Measurements from ENCODE around the gene SPAG9. TPM values are rescaled to one million over a fixed set of nuclear protein-coding genes. Genes with fewer than 3 reads are reported as not detected.

The SPAG9 gene
- total and polyA plus RNA-seq, 2 experiments from 2014 or later, result 26.5 to 82.7 TPM

GRCh38 chr17:50972577-50972976, 148.1 kb downstream of the SPAG9 start:
- no peaks in the 10 kb centered on the region for H3K36me3 ChIP-seq (replicated peaks; ENCODE audit: insufficient read depth, low read depth)
- H3K27me3 ChIP-seq, result no peaks in the 10 kb centered on the region
- H3K4me1 ChIP-seq (ENCODE audit: insufficient read depth), result peaks cover 1% of the 10 kb centered on the region
- DNase-seq (ENCODE audit: low spot score), result no peak
- WGBS (ENCODE audit: low lambda C conversion rate, missing lambda C conversion rate), result 89% methylated on average over 5 of the region's 5 CpGs
- no peaks in the 10 kb centered on the region for H4K20me1 ChIP-seq (ENCODE audit: insufficient read depth, poor library complexity, severe bottlenecking)
- no peak overlapping the region for H2AFZ ChIP-seq
- no peaks in the 10 kb centered on the region for H3K79me2 ChIP-seq
- H3K27ac ChIP-seq, result no peak overlapping the region
- no peak overlapping the region for H3K4me3 ChIP-seq
- no peak overlapping the region for H3K4me2 ChIP-seq
- TF ChIP-seq CTCF (IDR thresholded peaks at IDR 0.05; ENCODE audit: poor library complexity) (no peak), EZH2 (IDR thresholded peaks at IDR 0.05; ENCODE audit: borderline replicate concordance) (no peak), EZH2phosphoT487 (IDR thresholded peaks at IDR 0.05; ENCODE audit: low read depth, severe bottlenecking, unreplicated experiment) (no peak)
- no peaks in the 10 kb centered on the region for H3K9me3 ChIP-seq (ENCODE audit: low read depth)
- no peaks in the 10 kb centered on the region for H3K9me2 ChIP-seq (replicated peaks; ENCODE audit: insufficient read depth)

GRCh38 chr17:50967795-50968194, 152.9 kb downstream of the SPAG9 start:
- Histone ChIP-seq H2AFZ (no peak overlapping the region), H3K9me3 (ENCODE audit: low read depth) (no peaks in the 10 kb centered on the region), H3K36me3 (replicated peaks; ENCODE audit: insufficient read depth, low read depth) (no peaks in the 10 kb centered on the region), H3K4me3 (no peak overlapping the region), H3K27me3 (no peaks in the 10 kb centered on the region), H3K27ac (peak overlapping the region; percentile 28), H3K79me2 (no peaks in the 10 kb centered on the region), H3K4me1 (ENCODE audit: insufficient read depth) (no peaks in the 10 kb centered on the region), H4K20me1 (ENCODE audit: insufficient read depth, poor library complexity, severe bottlenecking) (no peaks in the 10 kb centered on the region), H3K9me2 (replicated peaks; ENCODE audit: insufficient read depth) (no peaks in the 10 kb centered on the region), H3K4me2 (no peak overlapping the region)
- TF ChIP-seq EZH2 (IDR thresholded peaks at IDR 0.05; ENCODE audit: borderline replicate concordance) (no peak), EZH2phosphoT487 (IDR thresholded peaks at IDR 0.05; ENCODE audit: low read depth, severe bottlenecking, unreplicated experiment) (no peak)
- WGBS (ENCODE audit: low lambda C conversion rate, missing lambda C conversion rate), result 64% methylated on average over 1 of the region's 1 CpG
- DNase-seq (ENCODE audit: low spot score), result no peak

GRCh38 chr17:50966163-50966666, 154.5 kb downstream of the SPAG9 start:
- H3K4me1 ChIP-seq (ENCODE audit: insufficient read depth), result no peaks in the 10 kb centered on the region
- no peaks in the 10 kb centered on the region for H3K36me3 ChIP-seq (replicated peaks; ENCODE audit: insufficient read depth, low read depth)
- no peaks in the 10 kb centered on the region for H3K9me3 ChIP-seq (ENCODE audit: low read depth)
- 91% methylated on average over 3 of the region's 3 CpGs for WGBS (ENCODE audit: low lambda C conversion rate, missing lambda C conversion rate)
- no peak for DNase-seq (ENCODE audit: low spot score)
- H3K4me3 ChIP-seq, result no peak overlapping the region
- no peaks in the 10 kb centered on the region for H3K27me3 ChIP-seq
- H3K27ac ChIP-seq, result no peak overlapping the region
- H3K9me2 ChIP-seq (replicated peaks; ENCODE audit: insufficient read depth), result no peaks in the 10 kb centered on the region
- TF ChIP-seq CTCF (IDR thresholded peaks at IDR 0.05; ENCODE audit: poor library complexity), result no peak
- no peak for TF ChIP-seq EZH2 (IDR thresholded peaks at IDR 0.05; ENCODE audit: borderline replicate concordance)
- no peak for TF ChIP-seq EZH2phosphoT487 (IDR thresholded peaks at IDR 0.05; ENCODE audit: low read depth, severe bottlenecking, unreplicated experiment)
- H3K79me2 ChIP-seq, result no peaks in the 10 kb centered on the region
- no peaks in the 10 kb centered on the region for H4K20me1 ChIP-seq (ENCODE audit: insufficient read depth, poor library complexity, severe bottlenecking)
- no peak overlapping the region for H2AFZ ChIP-seq
- no peak overlapping the region for H3K4me2 ChIP-seq

GRCh38 chr17:50963139-50963538, 157.5 kb downstream of the SPAG9 start:
- H3K79me2 ChIP-seq, result no peaks in the 10 kb centered on the region
- no peaks in the 10 kb centered on the region for H3K9me2 ChIP-seq (replicated peaks; ENCODE audit: insufficient read depth)
- H3K9me3 ChIP-seq (ENCODE audit: low read depth), result no peaks in the 10 kb centered on the region
- no peaks in the 10 kb centered on the region for H4K20me1 ChIP-seq (ENCODE audit: insufficient read depth, poor library complexity, severe bottlenecking)
- WGBS (ENCODE audit: low lambda C conversion rate, missing lambda C conversion rate), result 63% methylated on average over 2 of the region's 2 CpGs
- TF ChIP-seq EZH2phosphoT487 (IDR thresholded peaks at IDR 0.05; ENCODE audit: low read depth, severe bottlenecking, unreplicated experiment) (no peak), EZH2 (IDR thresholded peaks at IDR 0.05; ENCODE audit: borderline replicate concordance) (no peak), CTCF (IDR thresholded peaks at IDR 0.05; ENCODE audit: poor library complexity) (no peak)
- no peaks in the 10 kb centered on the region for H3K4me1 ChIP-seq (ENCODE audit: insufficient read depth)
- H3K27me3 ChIP-seq, result no peaks in the 10 kb centered on the region
- no peak overlapping the region for H2AFZ ChIP-seq
- H3K4me3 ChIP-seq, result no peak overlapping the region
- no peak for DNase-seq (ENCODE audit: low spot score)
- no peak overlapping the region for H3K27ac ChIP-seq
- no peaks in the 10 kb centered on the region for H3K36me3 ChIP-seq (replicated peaks; ENCODE audit: insufficient read depth, low read depth)
- no peak overlapping the region for H3K4me2 ChIP-seq

Measured in hepatocyte (in vitro differentiated cells).